ENCODE measurements around the gene CEP85. TPM values are rescaled to one million over a fixed set of nuclear protein-coding genes. Genes with fewer than 3 reads are reported as not detected.

The CEP85 gene
- total and polyA plus RNA-seq, 10 donors = 3.9 to 14.9 (median 9.5) TPM

DNA sequence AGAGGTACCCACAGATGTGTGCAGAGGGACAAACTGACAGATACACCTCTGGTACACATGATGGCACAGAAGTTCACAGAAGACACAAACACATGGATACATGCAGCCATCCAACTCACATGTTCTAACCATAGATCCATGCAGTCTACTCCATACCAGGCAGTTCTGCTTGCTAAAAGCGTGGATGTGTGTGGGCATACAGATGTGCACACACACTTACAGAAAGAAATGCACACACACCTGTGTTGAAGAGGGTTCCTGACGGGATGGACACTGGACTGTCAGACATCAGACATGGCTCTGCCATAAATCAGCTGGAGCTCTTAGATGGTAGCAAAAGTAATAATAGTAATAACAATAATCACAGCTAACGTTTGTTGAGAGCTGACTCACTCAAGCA lies 90.5 kb downstream of the CEP85 start:
- 81 to 88% (median 85%) methylated on average over 3 of the region's 3 CpGs for WGBS, 5 donors
- no peak for DNase-seq
- peaks cover 0 to 68% (median 7%) of the 10 kb centered on the region in 6 donors for H3K36me3 ChIP-seq
- no peaks in the 10 kb centered on the region for H3K27me3 ChIP-seq (replicated peaks in 1 of 7)
- no peaks in the 10 kb centered on the region for H3K9me3 ChIP-seq
- no peak overlapping the region for H3K27ac ChIP-seq
- H3K4me3 ChIP-seq = no peak overlapping the region
- intact Hi-C loops (cut with DNase I; ENCODE audit: low total_unique reads) = no loop called here
- H3K4me1 ChIP-seq = peaks cover 18 to 41% (median 30%) of the 10 kb centered on the region in 6 donors
- TF ChIP-seq POLR2A (IDR thresholded peaks at IDR 0.05) = no peak
- peak in 1 of 3 donors; percentile 67 for TF ChIP-seq POLR2AphosphoS5 (IDR thresholded peaks at IDR 0.05)

GRCh38 chr1:26327956-26328362 lies 94.0 kb downstream of the CEP85 start:
- WGBS, 5 donors = 81 to 91% (median 87%) methylated on average over 8 of the region's 8 CpGs
- Histone ChIP-seq H3K36me3 (peaks cover 0 to 46% (median 0%) of the 10 kb centered on the region in 6 donors), H3K9me3 (no peaks in the 10 kb centered on the region), H3K27me3 (replicated peaks in 1 of 7) (peaks cover 0 to 9% (median 0%) of the 10 kb centered on the region in 7 donors), H3K27ac (no peak overlapping the region), H3K4me1 (peaks cover 0 to 7% (median 0%) of the 10 kb centered on the region in 6 donors), H3K4me3 (no peak overlapping the region)
- intact Hi-C loops (cut with DNase I; ENCODE audit: low total_unique reads) = no loop called here
- TF ChIP-seq, protein P1, sequence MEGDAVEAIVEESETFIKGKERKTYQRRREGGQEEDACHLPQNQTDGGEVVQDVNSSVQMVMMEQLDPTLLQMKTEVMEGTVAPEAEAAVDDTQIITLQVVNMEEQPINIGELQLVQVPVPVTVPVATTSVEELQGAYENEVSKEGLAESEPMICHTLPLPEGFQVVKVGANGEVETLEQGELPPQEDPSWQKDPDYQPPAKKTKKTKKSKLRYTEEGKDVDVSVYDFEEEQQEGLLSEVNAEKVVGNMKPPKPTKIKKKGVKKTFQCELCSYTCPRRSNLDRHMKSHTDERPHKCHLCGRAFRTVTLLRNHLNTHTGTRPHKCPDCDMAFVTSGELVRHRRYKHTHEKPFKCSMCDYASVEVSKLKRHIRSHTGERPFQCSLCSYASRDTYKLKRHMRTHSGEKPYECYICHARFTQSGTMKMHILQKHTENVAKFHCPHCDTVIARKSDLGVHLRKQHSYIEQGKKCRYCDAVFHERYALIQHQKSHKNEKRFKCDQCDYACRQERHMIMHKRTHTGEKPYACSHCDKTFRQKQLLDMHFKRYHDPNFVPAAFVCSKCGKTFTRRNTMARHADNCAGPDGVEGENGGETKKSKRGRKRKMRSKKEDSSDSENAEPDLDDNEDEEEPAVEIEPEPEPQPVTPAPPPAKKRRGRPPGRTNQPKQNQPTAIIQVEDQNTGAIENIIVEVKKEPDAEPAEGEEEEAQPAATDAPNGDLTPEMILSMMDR (IDR thresholded peaks at IDR 0.05 in 8 of 11, conservative IDR thresholded peaks at IDR 0.05 in 3 of 11) = no peak
- peak in 1 of 3 donors; percentile 47 for TF ChIP-seq POLR2AphosphoS5 (IDR thresholded peaks at IDR 0.05)
- DNase-seq = no peak

Other genes with a start within 250 kb of the CEP85 start
- 10 to 100 TPM; 12.9 to 19.7 (median 13.9) TPM for gene PAFAH2, start 236.1 kb upstream of the CEP85 start, total RNA-seq
- gene PAFAH2, start 236.1 kb upstream of the CEP85 start, polyA plus RNA-seq = 1 to 10 TPM; 3.9 to 5.3 (median 4.7) TPM
- gene EXTL1, start 212.4 kb upstream of the CEP85 start, total RNA-seq = 1 to 10 TPM; 2.3 to 8.6 (median 4.9) TPM
- 1 to 10 TPM in 1 of 3 donors, under 1 TPM in 2; 0.30 to 3.6 (median 0.63) TPM for gene EXTL1, start 212.4 kb upstream of the CEP85 start, polyA plus RNA-seq
- gene SLC30A2, start 188.1 kb upstream of the CEP85 start, total RNA-seq = not detected
- not detected for gene SLC30A2, start 188.1 kb upstream of the CEP85 start, polyA plus RNA-seq
- gene TRIM63, start 166.6 kb upstream of the CEP85 start, total RNA-seq = under 1 TPM in 2 of 7 donors, not detected in 5; 0.19 to 0.61 TPM
- under 1 TPM; 0.13 to 0.33 (median 0.30) TPM for gene TRIM63, start 166.6 kb upstream of the CEP85 start, polyA plus RNA-seq
- 10 to 100 TPM in 5 of 7 donors, 1 to 10 TPM in 2; 7.7 to 14.1 (median 11.6) TPM for gene PDIK1L, start 122.4 kb upstream of the CEP85 start, total RNA-seq
- gene PDIK1L, start 122.4 kb upstream of the CEP85 start, polyA plus RNA-seq = 1 to 10 TPM; 2.5 to 3.1 (median 3.1) TPM
- gene FAM110D, start 75.1 kb upstream of the CEP85 start, total RNA-seq = 1 to 10 TPM in 6 of 7 donors, under 1 TPM in 1; 0.76 to 5.9 (median 1.8) TPM
- 1 to 10 TPM in 1 of 3 donors, under 1 TPM in 2; 0.44 to 1.2 (median 0.91) TPM for gene FAM110D, start 75.1 kb upstream of the CEP85 start, polyA plus RNA-seq
- gene C1orf232, start 65.2 kb upstream of the CEP85 start, total RNA-seq = not detected
- not detected for gene C1orf232, start 65.2 kb upstream of the CEP85 start, polyA plus RNA-seq
- gene ZNF593, start 64.3 kb upstream of the CEP85 start, total RNA-seq = 10 to 100 TPM; 13.5 to 27.8 (median 19.6) TPM
- gene ZNF593, start 64.3 kb upstream of the CEP85 start, polyA plus RNA-seq = 100 to 1,000 TPM in 1 of 3 donors, 10 to 100 TPM in 2; 74.9 to 104 (median 80.3) TPM
- not detected for gene ZNF593OS, start 62.4 kb upstream of the CEP85 start, total RNA-seq
- gene ZNF593OS, start 62.4 kb upstream of the CEP85 start, polyA plus RNA-seq = under 1 TPM; 0.26 to 0.43 (median 0.26) TPM
- gene CNKSR1, start 56.7 kb upstream of the CEP85 start, total RNA-seq = 1 to 10 TPM; 1.0 to 5.5 (median 3.7) TPM
- gene CNKSR1, start 56.7 kb upstream of the CEP85 start, polyA plus RNA-seq = 1 to 10 TPM in 2 of 3 donors, under 1 TPM in 1; 0.68 to 2.0 (median 1.0) TPM
- gene CATSPER4, start 43.6 kb upstream of the CEP85 start, total RNA-seq = not detected
- gene CATSPER4, start 43.6 kb upstream of the CEP85 start, polyA plus RNA-seq = under 1 TPM in 1 of 3 donors, not detected in 2; 0.03 TPM
- gene SH3BGRL3, start 45.9 kb downstream of the CEP85 start, total RNA-seq = 100 to 1,000 TPM; 139 to 261 (median 233) TPM
- gene SH3BGRL3, start 45.9 kb downstream of the CEP85 start, polyA plus RNA-seq = 100 to 1,000 TPM; 249 to 319 (median 286) TPM
- gene UBXN11, start 72.4 kb downstream of the CEP85 start, total RNA-seq = 10 to 100 TPM; 25.1 to 67.1 (median 48.0) TPM
- 10 to 100 TPM; 26.6 to 67.8 (median 66.1) TPM for gene UBXN11, start 72.4 kb downstream of the CEP85 start, polyA plus RNA-seq
- 100 to 1,000 TPM; 206 to 422 (median 301) TPM for gene CD52, start 83.8 kb downstream of the CEP85 start, total RNA-seq
- 1,000 to 10,000 TPM; 2,248 to 3,726 (median 2,540) TPM for gene CD52, start 83.8 kb downstream of the CEP85 start, polyA plus RNA-seq
- gene CRYBG2, start 119.9 kb downstream of the CEP85 start, total RNA-seq = 1 to 10 TPM in 1 of 7 donors, under 1 TPM in 1, not detected in 5; 0.87 to 1.1 TPM
- gene CRYBG2, start 119.9 kb downstream of the CEP85 start, polyA plus RNA-seq = 1 to 10 TPM; 1.2 to 3.4 (median 1.5) TPM
- gene ZNF683, start 138.6 kb downstream of the CEP85 start, total RNA-seq = under 1 TPM in 5 of 7 donors, not detected in 2; 0.17 to 0.74 (median 0.49) TPM
- gene ZNF683, start 138.6 kb downstream of the CEP85 start, polyA plus RNA-seq = 1 to 10 TPM in 1 of 3 donors, under 1 TPM in 2; 0.38 to 1.5 (median 0.83) TPM
- gene LIN28A, start 176.6 kb downstream of the CEP85 start, total RNA-seq = not detected
- not detected for gene LIN28A, start 176.6 kb downstream of the CEP85 start, polyA plus RNA-seq
- gene DHDDS, start 198.1 kb downstream of the CEP85 start, total RNA-seq = 10 to 100 TPM; 30.1 to 48.8 (median 35.7) TPM
- 10 to 100 TPM; 11.1 to 17.1 (median 16.5) TPM for gene DHDDS, start 198.1 kb downstream of the CEP85 start, polyA plus RNA-seq
- 100 to 1,000 TPM; 191 to 350 (median 249) TPM for gene HMGN2, start 238.2 kb downstream of the CEP85 start, total RNA-seq
- 1,000 to 10,000 TPM in 1 of 3 donors, 100 to 1,000 TPM in 2; 680 to 1,036 (median 684) TPM for gene HMGN2, start 238.2 kb downstream of the CEP85 start, polyA plus RNA-seq

Data from spleen (tissue), 11 donors.